Endothelial cell of umbilical vein (primary cell): ENCODE results near the gene SLC9A9. TPM values are rescaled to one million over a fixed set of nuclear protein-coding genes. Genes with fewer than 3 reads are reported as not detected.

Experiments
- BruUV-seq: library from RNA; stranded (reverse); fragments of 400-500 nt; replicated peaks from 2 replicates; lab custom pipeline; 2021; lab: Mats Ljungman, UMichigan
- CTCF ChIA-PET: fragments of 300-600, 350-600 bp; sonication (Branson Sonifier 250); formaldehyde crosslinking; loops from one replicate; lab custom pipeline; 2021; ENCODE audit warnings: antibody characterized with exemption, inconsistent platforms; lab: Charles Lee
- POLR2A ChIA-PET: fragments of 300-600, 350-600 bp; sonication (Branson Sonifier 250); formaldehyde crosslinking; loops from one replicate; lab custom pipeline; 2021; ENCODE audit warnings: antibody characterized with exemption, inconsistent platforms; lab: Charles Lee
- DNase-seq: peaks from one replicate; pipeline ENCODE4 v3.0.0-alpha.2; 2011; ENCODE audit warnings: low read depth, low spot score
- FAIRE-seq: peaks from 2 replicates; lab custom pipeline; 2011; peaks lifted over from hg19 to GRCh38; lab: Jason Lieb, UNC
- H2AFZ ChIP-seq: 2 replicates; pipeline ENCODE4 v1.6.0; 2012; ENCODE audit warnings: low read depth, low read length, control low read depth, inconsistent platforms
- H3K27ac ChIP-seq: 2 replicates; pipeline ENCODE4 v1.5.1; 2011; ENCODE audit warnings: low read depth, mild to moderate bottlenecking, control low read depth, low read length, moderate library complexity; ENCODE audit not compliant: insufficient read depth
- H3K27me3 ChIP-seq, 2 experiments: 2 replicates each; pipeline versions ENCODE4 v1.6.0 to v1.6.1; 2011; ENCODE audit warnings: low read length in 2 of 2, mixed read lengths in 1 of 2; ENCODE audit not compliant: control insufficient read depth in 2 of 2, insufficient read depth in 2 of 2
- H3K36me3 ChIP-seq, 2 experiments: 2 replicates in 1 of 2; 3 replicates in 1 of 2; pipeline ENCODE4 v1.5.1; 2011; ENCODE audit warnings: low read length in 2 of 2, mild to moderate bottlenecking in 1 of 2, moderate library complexity in 1 of 2; ENCODE audit not compliant: control insufficient read depth in 2 of 2, insufficient read depth in 2 of 2; ENCODE audit errors: extremely low read depth in 1 of 2
- H3K4me1 ChIP-seq: 3 replicates; pipeline ENCODE4 v1.5.1; 2011; ENCODE audit warnings: mild to moderate bottlenecking, low read length; ENCODE audit not compliant: control insufficient read depth, insufficient read depth; ENCODE audit errors: extremely low read depth
- H3K4me2 ChIP-seq: 2 replicates; pipeline ENCODE4 v1.6.1; 2011; ENCODE audit warnings: low read length, control low read depth, mixed read lengths; ENCODE audit not compliant: insufficient read depth
- H3K4me3 ChIP-seq, 3 experiments: fragments of 200-600 bp in 1 of 3; sonication (generic), shearing (Covaris generic) in 1 of 3; replicated peaks in 1 of 3; 2 replicates each; pipeline ENCODE4 v1.5.1; 2011 to 2016; ENCODE audit warnings: control low read depth in 3 of 3, low read length in 3 of 3, mild to moderate bottlenecking in 2 of 3, inconsistent platforms in 1 of 3, low read depth in 1 of 3, moderate library complexity in 1 of 3; ENCODE audit not compliant: insufficient read depth in 1 of 3
- H3K79me2 ChIP-seq: 2 replicates; pipeline ENCODE4 v1.6.0; 2012; ENCODE audit warnings: low read length, inconsistent platforms; ENCODE audit not compliant: control insufficient read depth, insufficient read depth
- H3K9ac ChIP-seq: replicated peaks from 2 replicates; pipeline ENCODE3; 2011; ENCODE audit warnings: low read length, control low read depth; ENCODE audit not compliant: insufficient read depth; ENCODE audit errors: extremely low read depth
- H3K9me1 ChIP-seq: replicated peaks from 3 replicates; pipeline ENCODE4 v1.6.0; 2011; ENCODE audit warnings: mild to moderate bottlenecking, low read length; ENCODE audit not compliant: control insufficient read depth, insufficient read depth; ENCODE audit errors: extremely low read depth
- H3K9me3 ChIP-seq: replicated peaks from 2 replicates; pipeline ENCODE4 v1.5.1; 2012; ENCODE audit warnings: low read length, inconsistent platforms; ENCODE audit not compliant: control insufficient read depth, insufficient read depth
- H4K20me1 ChIP-seq: replicated peaks from 2 replicates; pipeline ENCODE3; 2011; ENCODE audit warnings: mild to moderate bottlenecking, low read length; ENCODE audit not compliant: control insufficient read depth, insufficient read depth; ENCODE audit errors: extremely low read depth
- CTCF ChIP-seq, 2 donors: IDR thresholded peaks; 1 replicate in 1 of 2; 2 replicates in 1 of 2; pipeline ENCODE4 v1.5.1; 2011; ENCODE audit warnings: low read length in 2 of 2, mild to moderate bottlenecking in 2 of 2, moderate library complexity in 2 of 2, control low read depth in 1 of 2, inconsistent platforms in 1 of 2, low read depth in 1 of 2; ENCODE audit not compliant: insufficient read depth in 1 of 2; ENCODE audit errors: extremely low read depth in 1 of 2
- FOS ChIP-seq: IDR thresholded peaks from 2 replicates; pipeline ENCODE4 v1.6.1; 2011; ENCODE audit warnings: mild to moderate bottlenecking, low read length, moderate library complexity, borderline replicate concordance; ENCODE audit not compliant: insufficient read depth
- GATA2 ChIP-seq: IDR thresholded peaks from 2 replicates; pipeline ENCODE4 v1.7.0; 2011; ENCODE audit warnings: low read depth, mild to moderate bottlenecking, moderate library complexity, mixed read lengths, low read length; ENCODE audit not compliant: insufficient read length, insufficient read depth
- POLR2A ChIP-seq: IDR thresholded peaks from 2 replicates; pipeline ENCODE4 v1.6.1; 2012; ENCODE audit warnings: low read depth, mild to moderate bottlenecking, control low read depth, low read length
- POLR2AphosphoS5 ChIP-seq: IDR thresholded peaks from 2 replicates; pipeline ENCODE4 v1.6.1; 2012; ENCODE audit warnings: low read depth, mild to moderate bottlenecking, control low read depth, low read length, moderate library complexity; ENCODE audit not compliant: insufficient read depth
- dilution Hi-C: fragments of 300-500 bp; cut with MboI; formaldehyde crosslinking; loops from one replicate; pipeline ENCODE4 v1.15.0; 2019; ENCODE audit warnings: low sequenced_read_pairs; ENCODE audit not compliant: extremely low pct_ligation_motif_present
- intact Hi-C: fragments of 100-400 bp; cut with micrococcal nuclease; formaldehyde crosslinking; loops from one replicate; pipeline ENCODE4 v1.10.0; 2022
- polyA plus RNA-seq, 4 experiments: library from polyadenylated mRNA; depleted of rRNA in 3 of 4; stranded (reverse) in 3 of 4; unstranded in 1 of 4; fragments of >200 nt; gene quantifications; 2 replicates each; pipeline versions ENCODE4 v1.2.1 to v1.2.3, GENCODE V29; 2011 to 2012; ENCODE audit warnings: missing spikeins in 1 of 4
- total RNA-seq: library from RNA; stranded (reverse); gene quantifications from 2 replicates; pipeline ENCODE4 v1.2.3, GENCODE V29; 2021
- TF ChIP-seq, protein P1 (sequence below): IDR thresholded peaks from 2 replicates; pipeline ENCODE4 v1.6.1; 2011; ENCODE audit not compliant: insufficient read depth, insufficient read length

Gene SLC9A9
- total and polyA plus RNA-seq, 2 donors (not counting 3 experiments of a cell fraction or from before 2014, with no cell fraction given) = 1.5 to 1.8 TPM

- no peaks in the 10 kb centered on the region for H4K20me1 ChIP-seq
- H3K79me2 ChIP-seq = no peaks in the 10 kb centered on the region
- H3K9me1 ChIP-seq = no peaks in the 10 kb centered on the region
- intact Hi-C loops = no loop called here
- H3K9me3 ChIP-seq = no peaks in the 10 kb centered on the region
- CTCF ChIA-PET = interaction anchor here (1.2 to 2.9 kb wide), 4 partner anchors 11 to 27 kb away, joined by 3 to 8 read pairs (median 4); no protein-coding TSS in a partner anchor
- no TSS peak for BruUV-seq
- no peak for DNase-seq
- no peak overlapping the region for H3K27ac ChIP-seq
- TF ChIP-seq POLR2A (no peak), GATA2 (no peak), CTCF (IDR thresholded peaks at IDR 0.05; ENCODE audit: extremely low read depth in 1 of 2, insufficient read depth in 1 of 2, low read depth in 1 of 2, low read length in 2 of 2) (no peak), POLR2AphosphoS5 (no peak)
- TF ChIP-seq, protein P1, sequence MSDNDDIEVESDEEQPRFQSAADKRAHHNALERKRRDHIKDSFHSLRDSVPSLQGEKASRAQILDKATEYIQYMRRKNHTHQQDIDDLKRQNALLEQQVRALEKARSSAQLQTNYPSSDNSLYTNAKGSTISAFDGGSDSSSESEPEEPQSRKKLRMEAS = no peak
- dilution Hi-C loops = no loop called here
- FAIRE-seq = no peak
- H3K4me1 ChIP-seq = no peaks in the 10 kb centered on the region
- no peak overlapping the region for H3K9ac ChIP-seq
- H3K4me3 ChIP-seq = no peak overlapping the region
- no peaks in the 10 kb centered on the region for H3K36me3 ChIP-seq
- POLR2A ChIA-PET = no interaction called here
- no peak overlapping the region for H3K4me2 ChIP-seq
- H2AFZ ChIP-seq = no peak overlapping the region
- H3K27me3 ChIP-seq = no peaks in the 10 kb centered on the region
These were observed 333.4 kb downstream of the SLC9A9 start for GRCh38 chr3:143514874-143515273.

DNA sequence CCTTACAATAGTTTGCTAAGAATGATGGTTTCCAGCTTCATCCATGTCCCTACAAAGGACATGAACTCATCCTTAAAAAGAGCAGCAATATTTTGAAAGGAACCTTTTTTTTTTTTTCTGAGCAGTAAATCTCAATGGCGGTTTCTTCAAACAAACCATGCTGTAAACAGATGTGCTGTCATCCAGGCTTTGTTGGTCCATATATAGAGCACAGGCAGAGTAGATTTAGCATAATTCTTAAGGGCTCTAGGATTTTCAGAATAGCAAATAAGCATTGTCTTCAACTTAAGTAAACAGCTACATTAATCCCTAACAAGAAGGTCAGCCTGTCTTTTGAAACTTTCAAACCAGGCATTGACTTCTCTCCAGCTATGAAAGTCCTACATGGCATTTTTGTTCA lies 334.2 kb downstream of the SLC9A9 start:
- H3K9me1 ChIP-seq = no peaks in the 10 kb centered on the region
- intact Hi-C loops (no loop called here), dilution Hi-C loops (no loop called here)
- no peaks in the 10 kb centered on the region for H3K27me3 ChIP-seq
- ChIA-PET CTCF (interaction anchor here (1.0 to 2.9 kb wide), 5 partner anchors 12 to 68 kb away, joined by 3 to 8 read pairs (median 3); no protein-coding TSS in a partner anchor), POLR2A (no interaction called here)
- no TSS peak for BruUV-seq
- no peaks in the 10 kb centered on the region for H3K79me2 ChIP-seq
- H3K9me3 ChIP-seq = no peaks in the 10 kb centered on the region
- no peaks in the 10 kb centered on the region for H3K4me1 ChIP-seq
- no peak overlapping the region for H2AFZ ChIP-seq
- no peak overlapping the region for H3K4me2 ChIP-seq
- H3K27ac ChIP-seq = no peak overlapping the region
- DNase-seq = no peak
- no peaks in the 10 kb centered on the region for H4K20me1 ChIP-seq
- H3K9ac ChIP-seq = no peak overlapping the region
- H3K36me3 ChIP-seq = no peaks in the 10 kb centered on the region
- no peak for FAIRE-seq
- TF ChIP-seq POLR2AphosphoS5 (no peak), GATA2 (no peak), FOS (no peak)
- H3K4me3 ChIP-seq = no peak overlapping the region
